Glomerular visceral epithelial cell (primary cell): ENCODE data around the gene HOXC9.

ENCODE experiments used
- DNase-seq: peaks from one replicate; pipeline ENCODE4 v3.0.0-alpha.2; 2016; ENCODE audit errors: extremely low spot score

The HOXC9 gene

GRCh38 chr12:53976172-53976822 is 23.7 kb upstream of the HOXC9 start:
- DNase-seq: no peak

GRCh38 chr12:53976823-53977595 is 23.0 kb upstream of the HOXC9 start:
- DNase-seq: no peak

GRCh38 chr12:53977596-53978445 is 22.1 kb upstream of the HOXC9 start:
- no peak for DNase-seq

- DNase-seq: peak; percentile 51
These were observed 21.2 kb upstream of the HOXC9 start for GRCh38 chr12:53978477-53979356.

GRCh38 chr12:53980104-53980801 is 19.7 kb upstream of the HOXC9 start:
- DNase-seq: peak; percentile 60

GRCh38 chr12:53980802-53981496 is 19.0 kb upstream of the HOXC9 start:
- DNase-seq: peak; percentile 30

GRCh38 chr12:53981634-53982565 is 18.1 kb upstream of the HOXC9 start:
- DNase-seq: peak; percentile 72

GRCh38 chr12:53982648-53983567 is 17.1 kb upstream of the HOXC9 start:
- no peak for DNase-seq

- DNase-seq: no peak
These were observed 16.4 kb upstream of the HOXC9 start for GRCh38 chr12:53983568-53983949.

GRCh38 chr12:53983950-53984572 is 15.9 kb upstream of the HOXC9 start:
- no peak for DNase-seq

- peak; percentile 95 for DNase-seq
These were observed 14.9 kb upstream of the HOXC9 start, which contains the start of gene HOXC10 for GRCh38 chr12:53984901-53985691. TSS of gene HOXC10 (plus strand) at chr12:53985146. CDS start at chr12:53985260, 114 bp downstream.

- DNase-seq: no peak
These were observed 14.3 kb upstream of the HOXC9 start for GRCh38 chr12:53985692-53985993.

GRCh38 chr12:53985994-53986685 is 13.8 kb upstream of the HOXC9 start:
- peak; percentile 62 for DNase-seq

- no peak for DNase-seq
These were observed 13.1 kb upstream of the HOXC9 start for GRCh38 chr12:53986686-53987483.

GRCh38 chr12:53987787-53988230 is 12.2 kb upstream of the HOXC9 start:
- no peak for DNase-seq
